GM12872 (cell line): ENCODE data around the gene SLC3A2.

Experiments
- CTCF ChIP-seq: IDR thresholded peaks from 3 replicates; pipeline ENCODE4 v1.5.1; 2011; ENCODE audit warnings: low read depth, mild to moderate bottlenecking, low read length, moderate library complexity; ENCODE audit not compliant: insufficient read depth

The SLC3A2 gene

GRCh38 chr11:62875698-62876478, 4.8 kb upstream of the SLC3A2 start:
- no peak for TF ChIP-seq CTCF

GRCh38 chr11:62876712-62877111, 4.0 kb upstream of the SLC3A2 start:
- no peak for TF ChIP-seq CTCF

DNA sequence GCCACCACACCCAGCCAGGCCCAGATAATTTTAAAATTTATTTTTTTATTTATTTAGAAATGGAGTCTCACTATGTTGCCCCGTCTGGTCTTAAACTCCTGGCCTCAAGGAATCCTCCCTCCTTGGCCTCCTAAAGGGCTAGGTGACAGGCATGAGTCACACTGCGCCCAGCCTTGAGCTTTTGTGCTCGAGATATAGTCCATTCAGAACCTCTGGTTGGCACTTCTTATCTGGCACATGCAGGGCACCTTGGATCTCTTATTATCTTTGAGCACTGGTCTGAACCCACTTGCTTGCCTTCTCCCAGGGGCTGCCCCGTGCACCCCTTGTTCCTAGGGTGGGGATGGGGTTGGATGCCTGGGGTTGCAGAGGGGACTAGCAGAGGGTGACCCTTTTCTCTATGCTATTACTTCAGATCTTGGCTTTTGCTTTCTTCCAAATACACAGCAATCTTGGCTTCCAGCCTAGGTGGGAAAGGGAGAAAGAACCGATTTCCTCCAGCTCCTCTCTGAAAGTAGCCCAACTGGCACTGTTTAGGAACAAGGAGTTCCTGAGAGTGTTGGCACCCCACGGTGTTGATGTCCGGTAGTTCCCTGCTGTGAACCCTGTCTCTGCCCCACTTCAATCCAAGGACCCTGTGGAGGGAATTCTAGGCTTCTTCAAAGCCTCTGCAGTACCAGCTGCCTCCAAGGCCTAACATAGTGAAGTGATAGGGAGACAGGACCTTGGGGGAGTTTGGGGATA, 1.3 kb upstream of the SLC3A2 start:
- no peak for TF ChIP-seq CTCF

DNA sequence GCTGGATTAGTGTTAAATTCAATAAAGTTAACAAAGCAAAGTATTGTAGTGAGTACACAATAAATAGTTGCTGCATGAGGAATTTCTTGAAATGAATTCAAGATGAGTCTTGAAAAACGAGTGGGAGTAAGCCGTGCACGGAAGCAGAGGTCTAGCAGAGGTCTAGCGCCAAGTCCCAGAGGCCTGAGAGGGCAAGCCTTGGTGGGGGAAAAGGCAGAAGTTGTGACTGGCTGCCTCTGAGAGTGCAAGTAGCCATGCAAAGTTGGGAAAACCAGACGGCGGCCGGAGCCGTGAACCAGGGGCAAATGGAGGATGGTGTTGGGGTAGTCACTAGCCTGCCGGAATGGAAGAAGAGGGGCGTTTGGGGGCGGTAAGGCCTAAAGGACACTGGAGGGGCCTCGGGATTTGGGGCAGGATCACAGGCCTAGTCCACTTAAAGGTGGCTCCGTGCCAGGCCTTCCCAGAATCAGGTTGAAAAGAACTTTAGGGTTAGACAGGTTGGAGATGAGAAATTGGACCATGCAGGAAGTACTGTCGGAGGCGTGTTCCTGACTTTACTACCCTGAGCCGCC, 379 bp upstream of the SLC3A2 start:
- TF ChIP-seq CTCF = no peak

DNA sequence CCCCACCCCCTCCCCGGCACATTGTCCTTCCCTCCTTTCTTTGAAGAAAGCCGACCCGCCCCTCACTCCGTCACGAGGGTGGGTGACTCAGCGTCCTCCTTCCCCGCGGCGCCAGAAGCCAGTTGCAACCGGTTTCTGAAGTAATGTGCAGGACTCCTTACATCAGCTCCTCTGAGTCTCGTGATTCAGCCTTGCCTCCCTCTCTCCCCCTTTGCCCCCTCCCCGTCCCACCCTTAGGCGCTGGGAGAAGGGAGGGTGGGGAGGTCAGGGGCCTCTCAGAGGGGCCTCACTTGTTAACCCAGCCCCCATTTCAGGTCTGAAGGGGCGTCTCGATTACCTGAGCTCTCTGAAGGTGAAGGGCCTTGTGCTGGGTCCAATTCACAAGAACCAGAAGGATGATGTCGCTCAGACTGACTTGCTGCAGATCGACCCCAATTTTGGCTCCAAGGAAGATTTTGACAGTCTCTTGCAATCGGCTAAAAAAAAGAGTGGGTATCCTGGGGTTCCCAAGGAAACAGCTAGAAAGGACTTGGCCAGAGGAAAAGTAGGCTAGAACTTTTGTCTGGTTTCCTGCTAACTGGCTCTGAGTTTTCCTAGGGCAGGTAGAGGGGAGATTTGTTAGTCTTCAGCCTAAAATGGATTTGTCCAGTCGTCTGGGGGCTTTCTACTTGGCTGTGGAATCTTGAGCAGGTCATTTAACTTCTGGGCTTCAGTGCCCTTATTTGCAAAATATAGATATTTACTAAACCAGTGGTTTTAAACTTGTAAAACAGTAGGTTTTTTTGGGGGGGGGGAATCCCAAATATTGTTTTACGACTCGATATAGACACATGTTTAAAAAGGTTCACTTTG, 1.1 kb downstream of the SLC3A2 start:
- no peak for TF ChIP-seq CTCF

DNA sequence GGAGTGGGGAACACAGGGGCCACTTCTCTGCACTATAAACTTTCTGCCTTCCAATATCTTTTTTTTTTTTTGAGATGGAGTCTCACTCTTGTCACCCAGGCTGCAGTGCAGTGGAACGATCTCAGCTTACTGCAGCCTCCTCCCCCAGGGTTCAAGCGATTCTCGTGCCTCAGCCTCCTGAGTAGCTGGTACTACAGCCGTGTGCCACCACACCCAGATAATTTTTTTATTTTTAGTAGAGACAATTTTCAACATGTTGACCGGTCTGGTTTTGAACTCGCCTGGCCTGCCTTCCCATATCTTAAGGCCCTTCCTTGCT, 1.7 kb downstream of the SLC3A2 start:
- TF ChIP-seq CTCF = no peak

- TF ChIP-seq CTCF = no peak
Measured at GRCh38 chr11:62882788-62883501, 2.2 kb downstream of the SLC3A2 start.
